ENCODE measurements around the gene MED29.

GRCh38 chr19:39370735-39371134, 20.4 kb upstream of the MED29 start:
- TF ChIP-seq, protein P1, sequence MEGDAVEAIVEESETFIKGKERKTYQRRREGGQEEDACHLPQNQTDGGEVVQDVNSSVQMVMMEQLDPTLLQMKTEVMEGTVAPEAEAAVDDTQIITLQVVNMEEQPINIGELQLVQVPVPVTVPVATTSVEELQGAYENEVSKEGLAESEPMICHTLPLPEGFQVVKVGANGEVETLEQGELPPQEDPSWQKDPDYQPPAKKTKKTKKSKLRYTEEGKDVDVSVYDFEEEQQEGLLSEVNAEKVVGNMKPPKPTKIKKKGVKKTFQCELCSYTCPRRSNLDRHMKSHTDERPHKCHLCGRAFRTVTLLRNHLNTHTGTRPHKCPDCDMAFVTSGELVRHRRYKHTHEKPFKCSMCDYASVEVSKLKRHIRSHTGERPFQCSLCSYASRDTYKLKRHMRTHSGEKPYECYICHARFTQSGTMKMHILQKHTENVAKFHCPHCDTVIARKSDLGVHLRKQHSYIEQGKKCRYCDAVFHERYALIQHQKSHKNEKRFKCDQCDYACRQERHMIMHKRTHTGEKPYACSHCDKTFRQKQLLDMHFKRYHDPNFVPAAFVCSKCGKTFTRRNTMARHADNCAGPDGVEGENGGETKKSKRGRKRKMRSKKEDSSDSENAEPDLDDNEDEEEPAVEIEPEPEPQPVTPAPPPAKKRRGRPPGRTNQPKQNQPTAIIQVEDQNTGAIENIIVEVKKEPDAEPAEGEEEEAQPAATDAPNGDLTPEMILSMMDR (IDR thresholded peaks at IDR 0.05): no peak
- TF ChIP-seq POLR2A (IDR thresholded peaks at IDR 0.05): no peak

All from Peyer's patch (tissue), 4 donors.